SKM-1 (cell line): Measurements from ENCODE around the gene MEGF10.
"Not testable (repeated sequence)": the region's sequence is repeated elsewhere in the genome, so short reads cannot be mapped to it uniquely, and the experiment has no call there.

Experiments used
- DNase-seq: peaks from one replicate; lab custom pipeline; 2025; ENCODE audit not compliant: unreplicated experiment; lab: John Stamatoyannopoulos, UW

Gene MEGF10

DNA sequence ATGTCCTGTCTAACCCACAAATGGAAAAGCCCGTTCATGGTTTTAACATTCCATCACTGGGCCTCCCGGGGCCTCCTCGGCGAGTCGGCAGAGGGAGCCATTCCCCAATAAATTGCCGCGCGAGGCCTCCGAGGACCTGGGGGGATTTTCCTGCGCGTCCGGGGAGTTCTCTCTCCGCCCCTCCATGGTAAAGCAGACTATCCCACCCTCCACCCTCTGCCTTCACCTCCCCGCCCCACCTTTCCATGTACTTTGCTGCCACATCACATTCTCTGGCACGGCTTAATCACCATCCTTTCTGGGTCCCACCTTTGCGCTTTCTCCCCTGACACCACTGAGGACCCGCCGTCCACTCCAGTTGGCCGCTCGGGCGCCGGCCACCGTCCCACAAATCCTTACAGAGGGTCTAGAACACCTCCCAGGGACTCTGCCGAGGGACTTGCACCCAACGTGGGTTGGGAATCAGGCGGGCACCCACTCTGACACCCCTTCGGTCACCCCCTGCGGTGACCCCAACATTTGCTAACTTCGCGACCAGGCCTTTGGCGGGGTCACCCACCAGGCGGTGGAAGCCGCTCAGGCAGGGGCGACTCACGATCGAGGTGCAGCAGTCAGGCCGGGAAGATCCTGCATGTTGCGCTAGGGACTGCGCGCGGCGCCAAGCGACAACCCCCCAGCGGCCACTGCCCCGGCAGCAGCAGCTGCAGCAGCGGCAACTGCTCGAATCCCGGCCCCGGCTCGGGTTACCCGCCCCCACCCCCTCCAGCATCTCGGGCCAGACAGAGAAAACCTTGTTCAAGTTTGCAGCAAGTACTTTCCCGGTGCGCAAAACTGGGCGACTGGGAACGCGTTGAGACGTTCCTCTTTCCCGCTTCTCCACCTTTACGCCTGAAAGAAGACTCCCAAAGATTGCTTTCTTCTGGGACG, at the start of gene MEGF10:
MEGF10 (plus strand) TSS at position 778 of the 927 bp plus-strand sequence. CDS start 40,513 bp downstream, outside the sequence.
- peak; percentile 16 for DNase-seq

DNA sequence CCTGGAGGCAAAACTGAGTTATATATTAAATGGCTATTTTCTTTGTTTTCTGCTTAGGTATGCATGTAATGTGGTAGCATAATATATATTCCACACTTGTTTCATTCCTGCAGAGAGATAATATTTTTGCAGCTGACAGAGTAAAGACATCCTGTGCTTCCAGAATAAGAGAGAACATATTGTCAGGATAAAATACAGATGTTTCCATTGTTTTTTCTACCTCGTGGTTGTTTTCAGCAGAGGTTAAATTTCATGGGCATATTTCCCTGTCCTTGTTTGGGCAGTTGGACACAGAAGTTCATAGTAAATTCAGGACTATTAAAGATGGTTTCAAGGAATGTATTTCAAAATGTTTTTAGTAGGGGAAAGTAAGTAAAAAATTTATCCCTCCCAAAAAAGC, 47.6 kb upstream of the MEGF10 start:
- no peak for DNase-seq

DNA sequence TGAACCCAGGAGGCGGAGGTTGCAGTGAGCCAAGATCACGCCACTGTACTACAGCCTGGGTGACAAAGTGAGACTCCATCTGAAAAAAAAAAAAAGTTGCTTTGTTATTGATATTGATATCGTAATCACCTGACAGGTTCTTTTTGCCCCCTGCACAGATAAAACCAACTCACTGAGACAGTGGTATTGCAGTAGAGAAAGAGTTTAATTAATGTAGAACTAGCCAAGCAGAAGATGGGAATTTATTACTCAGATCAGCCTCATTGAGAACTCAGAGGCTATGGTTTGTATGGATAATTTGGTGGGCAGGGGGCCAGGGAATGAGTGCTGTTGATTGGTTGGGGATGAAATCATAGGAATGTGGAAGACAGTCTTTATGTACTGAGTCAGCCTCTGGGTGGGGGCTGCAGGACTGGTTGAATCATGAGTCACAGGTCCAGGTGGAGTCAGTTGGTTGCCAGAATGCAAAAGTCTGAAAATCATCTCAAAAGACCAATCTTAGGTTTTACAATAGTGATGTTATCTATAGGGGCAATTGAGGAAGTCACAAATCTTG, 35.8 kb upstream of the MEGF10 start:
- no peak for DNase-seq

DNA sequence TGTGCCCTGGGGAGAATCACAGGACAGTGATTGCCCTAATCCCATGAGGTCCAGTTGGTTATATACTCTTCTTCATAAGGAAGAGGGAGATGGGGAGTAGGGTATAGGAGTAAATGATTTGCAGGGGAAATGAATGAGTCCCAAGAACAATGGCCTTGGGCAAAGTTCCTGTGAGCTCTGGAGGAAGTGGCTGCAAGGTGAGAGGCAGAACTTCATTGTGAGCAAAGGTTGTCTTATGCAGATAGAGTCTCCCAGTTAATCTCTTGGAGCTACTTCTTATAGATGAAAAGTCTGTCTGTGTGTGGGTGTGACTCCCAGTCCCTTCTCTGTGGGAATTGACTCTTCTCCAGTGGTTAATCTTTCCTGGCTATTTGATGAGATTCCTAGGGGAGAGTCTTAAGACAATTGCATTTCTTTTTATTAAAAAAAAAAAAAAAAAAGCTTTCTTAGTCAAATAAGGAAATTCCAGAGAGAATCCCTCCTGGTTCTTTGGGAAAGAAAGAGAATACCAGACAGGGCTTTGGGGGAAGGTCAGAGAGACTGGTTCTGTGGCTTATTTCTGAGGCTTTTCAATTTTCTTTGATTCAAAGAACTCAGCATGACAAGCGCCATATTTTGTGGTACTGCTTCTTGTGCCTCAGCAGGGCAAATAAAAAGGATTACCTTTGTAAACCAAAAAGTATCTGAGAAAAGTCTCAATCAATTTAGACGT, 33.6 kb upstream of the MEGF10 start:
- DNase-seq: no peak

DNA sequence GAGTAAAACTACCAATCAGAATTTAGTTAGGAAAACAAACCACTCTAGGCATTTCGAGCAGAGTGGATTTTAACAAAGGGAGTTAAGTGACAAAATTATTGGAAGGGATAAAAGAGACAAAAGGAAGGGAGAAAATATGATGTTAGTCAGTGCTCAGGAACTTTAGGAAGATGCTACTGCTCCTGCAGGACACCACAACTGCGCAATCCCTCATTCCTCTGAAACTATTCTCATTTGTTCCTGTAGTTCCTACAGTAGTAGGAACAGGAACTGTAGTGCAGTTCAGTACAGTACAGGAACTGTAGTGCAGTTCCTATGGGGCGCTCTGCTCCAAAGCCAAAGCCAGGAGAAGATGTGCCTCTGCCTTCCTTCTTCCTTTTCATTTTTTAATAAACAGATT, 29.9 kb upstream of the MEGF10 start:
- no peak for DNase-seq

DNA sequence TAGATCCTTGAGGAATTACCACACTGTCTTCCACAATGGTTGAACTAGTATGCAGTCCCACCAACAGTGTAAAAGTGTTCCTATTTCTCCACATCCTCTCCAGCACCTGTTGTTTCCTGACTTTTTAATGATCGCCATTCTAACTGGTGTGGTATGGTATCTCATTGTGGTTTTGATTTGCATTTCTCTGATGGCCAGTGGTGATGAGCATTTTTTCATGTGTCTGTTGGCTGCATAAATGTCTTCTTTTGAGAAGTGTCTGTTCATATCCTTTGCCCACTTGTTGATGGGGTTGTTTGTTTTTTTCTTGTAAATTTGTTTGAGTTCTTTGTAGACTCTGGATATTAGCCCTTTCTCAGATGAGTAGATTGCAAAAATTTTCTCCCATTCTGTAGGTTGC, 25.1 kb upstream of the MEGF10 start:
- not testable (repeated sequence) for DNase-seq

DNA sequence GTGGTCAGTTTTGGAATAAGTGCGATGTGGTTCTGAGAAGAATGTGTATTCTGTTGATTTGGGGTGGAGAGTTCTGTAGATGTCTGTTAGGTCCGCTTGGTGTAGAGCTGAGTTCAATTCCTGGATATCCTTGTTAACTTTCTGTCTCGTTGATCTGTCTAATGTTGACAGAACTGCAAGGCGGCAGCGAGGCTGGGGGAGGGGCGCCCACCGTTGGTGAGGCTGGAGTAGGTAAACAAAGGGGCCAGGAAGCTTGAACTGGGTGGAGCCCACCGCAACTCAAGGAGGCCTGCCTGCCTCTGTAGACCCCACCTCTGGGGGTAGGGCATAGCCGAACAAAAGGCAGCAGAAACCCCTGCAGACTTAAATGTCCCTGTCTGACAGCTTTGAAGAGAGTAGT, 22.3 kb upstream of the MEGF10 start:
- not testable (repeated sequence) for DNase-seq

DNA sequence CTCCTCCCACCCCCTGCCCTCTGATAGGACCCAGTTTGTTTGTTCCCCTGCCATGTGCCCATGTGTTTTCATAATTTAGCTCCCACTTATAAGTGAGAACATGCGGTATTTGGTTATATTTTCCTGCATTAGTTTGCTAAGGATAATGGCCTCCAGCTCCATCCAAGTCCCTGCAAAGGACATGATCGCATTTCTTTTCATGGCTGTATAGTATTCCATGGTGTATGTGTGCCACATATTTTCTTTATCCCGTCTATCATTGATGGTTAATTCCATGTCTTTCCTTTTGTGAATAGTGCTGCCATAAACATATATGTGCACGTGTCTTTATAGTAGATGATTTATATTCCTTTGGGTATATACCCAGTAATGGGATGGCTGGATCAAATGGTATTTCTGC, 19.9 kb upstream of the MEGF10 start:
- not testable (repeated sequence) for DNase-seq

DNA sequence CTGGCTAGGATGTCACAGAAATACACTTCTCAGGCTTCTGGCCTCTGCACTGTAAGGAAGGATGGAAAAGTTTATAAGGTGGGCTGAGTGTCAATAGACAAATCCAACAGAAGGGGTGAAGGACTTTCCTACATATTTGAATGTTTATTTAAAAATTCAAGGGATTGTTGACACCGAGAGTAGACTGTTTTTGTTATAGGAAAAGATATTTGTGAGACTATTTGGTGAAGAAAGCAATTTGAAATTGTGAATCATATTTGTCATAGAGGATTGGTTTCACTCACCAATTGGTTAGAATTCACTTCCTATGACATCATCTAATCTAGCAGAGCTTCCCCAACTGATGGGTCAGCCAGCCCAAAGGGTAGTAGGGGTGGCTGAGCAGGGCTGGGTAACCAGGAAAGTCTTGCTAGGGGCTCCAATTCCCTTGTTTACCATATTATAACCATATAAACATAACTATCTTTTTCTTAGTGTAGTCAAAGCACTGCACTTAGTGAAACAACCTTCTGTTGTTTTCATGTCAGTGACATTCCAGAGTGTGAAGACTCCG, 14.9 kb upstream of the MEGF10 start:
- DNase-seq: no peak

DNA sequence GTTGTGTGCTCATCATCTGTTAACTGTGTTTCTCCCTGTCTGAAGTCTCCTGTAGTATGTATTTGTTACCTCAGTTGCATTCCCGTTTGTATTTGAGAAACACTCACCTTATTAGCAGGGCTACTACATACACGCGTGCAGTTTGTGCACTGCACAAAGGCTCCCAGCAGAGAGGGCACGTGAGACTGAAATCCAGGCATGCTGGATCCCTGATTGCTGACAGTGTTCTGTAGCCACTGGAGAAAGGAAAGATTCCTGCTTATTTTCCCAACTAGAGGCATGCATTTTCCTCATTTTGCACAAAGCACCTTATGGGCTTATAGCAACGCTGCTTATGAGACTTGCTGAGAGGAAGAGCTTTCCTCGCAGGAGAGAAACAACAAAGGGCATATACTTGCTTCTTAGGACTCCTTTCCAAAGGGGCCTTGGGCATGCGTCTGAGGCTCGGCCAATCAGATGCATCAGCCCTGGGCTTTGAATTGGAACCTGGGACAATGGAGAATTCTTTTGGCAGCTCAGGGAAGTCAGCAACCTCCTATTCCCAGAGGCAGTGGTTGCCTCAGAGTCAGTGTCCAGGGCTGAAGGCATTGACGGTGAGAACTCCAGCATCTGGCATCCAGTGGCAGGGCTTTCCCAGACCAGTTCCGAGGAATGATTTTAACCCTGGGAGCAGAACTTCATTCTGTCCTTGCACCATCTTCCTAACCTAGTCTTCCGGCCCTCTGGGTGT, 9.9 kb upstream of the MEGF10 start:
- DNase-seq: no peak

DNA sequence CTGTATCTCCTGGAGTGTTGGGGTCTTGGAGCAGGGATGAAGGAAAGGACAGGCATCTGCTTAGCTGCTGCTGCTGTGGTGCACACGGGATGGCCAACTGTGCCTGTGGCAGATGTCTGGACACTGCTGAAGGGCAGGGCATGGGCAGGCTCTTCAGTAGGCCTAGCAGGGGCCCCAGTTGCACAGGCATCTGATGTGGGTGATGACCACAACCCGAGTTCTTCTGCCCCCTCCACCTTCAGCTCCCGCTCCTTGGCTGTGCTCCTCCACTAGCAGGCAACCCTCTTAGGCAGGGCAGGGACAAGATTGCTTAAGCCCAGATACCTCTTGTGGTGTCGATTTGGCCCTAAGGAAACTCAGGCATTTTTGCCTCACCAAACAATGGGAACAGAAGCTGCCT, 9.0 kb upstream of the MEGF10 start:
- DNase-seq: no peak

DNA sequence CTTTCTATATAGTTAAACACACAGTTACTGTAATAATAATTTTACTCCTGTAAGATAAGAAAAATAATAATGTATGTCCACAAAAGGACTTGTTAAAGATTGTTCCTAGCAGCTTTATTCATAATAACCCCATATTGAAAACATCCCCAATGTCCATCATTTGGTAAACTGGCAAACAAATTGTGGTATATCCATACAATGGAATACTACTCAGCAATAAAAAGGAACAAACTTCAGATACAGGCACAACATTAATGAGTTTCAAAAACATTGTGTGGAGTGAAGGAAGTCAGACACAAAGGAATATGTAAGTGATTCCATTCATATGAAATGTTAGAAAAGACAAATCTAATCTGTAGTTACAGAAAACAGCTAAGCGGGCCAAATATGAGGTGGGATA, 1.9 kb upstream of the MEGF10 start:
- no peak for DNase-seq

DNA sequence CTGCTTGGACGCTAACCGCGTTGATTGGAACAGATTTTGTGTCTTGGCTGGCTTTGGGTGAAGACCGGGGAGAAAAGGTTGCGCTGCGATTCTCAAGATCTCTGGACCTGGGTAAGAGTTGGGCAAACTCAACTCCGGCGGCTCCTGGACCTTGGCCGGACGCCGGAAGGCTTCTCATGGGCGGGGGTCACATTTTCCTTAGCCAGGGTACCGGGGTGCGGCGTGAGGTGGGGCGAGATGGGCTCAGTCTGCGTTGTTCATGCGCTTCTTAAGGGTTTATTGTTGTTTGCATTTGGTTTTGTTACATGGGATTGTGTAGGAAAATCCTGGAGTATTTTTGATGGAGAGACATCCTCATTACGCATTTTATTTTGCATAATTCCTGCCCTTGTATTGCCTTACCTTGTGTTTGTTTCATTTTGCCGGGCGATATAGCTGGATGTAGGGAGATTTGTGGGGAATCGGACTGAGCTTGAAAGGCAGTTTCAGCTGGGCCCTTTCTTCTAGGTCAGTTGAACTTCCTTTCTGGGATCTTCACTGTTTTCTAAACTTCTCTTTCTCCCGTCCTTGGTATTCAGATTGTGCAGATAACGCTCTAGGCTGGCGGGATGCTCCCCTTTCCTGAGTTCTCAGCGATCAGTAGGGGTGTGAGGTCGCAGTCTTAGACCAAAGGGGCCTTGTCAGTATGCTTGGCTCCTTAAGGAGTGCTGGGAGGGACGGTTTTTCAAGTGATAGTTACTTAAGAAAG, 524 bp downstream of the MEGF10 start:
- no peak for DNase-seq

DNA sequence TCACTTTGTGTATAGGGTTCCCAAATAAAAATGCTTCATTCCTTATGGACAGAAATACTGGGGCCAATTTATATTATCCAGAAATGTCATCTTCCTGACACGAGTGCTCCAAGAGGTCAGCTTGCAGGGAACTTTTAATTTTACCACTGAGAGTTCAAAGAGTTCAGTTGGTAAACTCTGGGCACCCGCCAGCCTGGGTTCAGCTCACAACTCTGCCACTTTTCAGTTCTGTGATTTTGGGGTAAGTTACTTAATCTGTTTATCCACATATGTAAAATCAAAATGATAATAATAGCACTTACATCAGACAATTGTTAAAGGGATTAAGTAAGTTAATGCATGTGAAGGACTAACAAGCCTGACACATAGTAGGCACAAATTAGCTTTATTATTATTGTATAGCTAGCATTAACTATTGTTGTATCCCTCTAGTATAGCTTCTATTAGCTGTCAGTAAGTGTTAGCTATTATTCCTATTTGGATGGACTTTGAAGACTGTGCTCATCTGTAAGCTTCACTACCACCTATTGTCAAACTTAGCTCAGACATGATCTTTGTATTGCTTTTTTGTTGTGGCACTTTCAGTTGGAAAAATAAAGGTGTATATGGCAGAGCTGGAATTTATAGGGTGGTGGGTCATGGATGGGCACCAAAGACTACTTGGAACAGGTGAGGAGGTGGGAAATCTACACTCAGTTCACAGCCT, 1.6 kb downstream of the MEGF10 start:
- DNase-seq: no peak

DNA sequence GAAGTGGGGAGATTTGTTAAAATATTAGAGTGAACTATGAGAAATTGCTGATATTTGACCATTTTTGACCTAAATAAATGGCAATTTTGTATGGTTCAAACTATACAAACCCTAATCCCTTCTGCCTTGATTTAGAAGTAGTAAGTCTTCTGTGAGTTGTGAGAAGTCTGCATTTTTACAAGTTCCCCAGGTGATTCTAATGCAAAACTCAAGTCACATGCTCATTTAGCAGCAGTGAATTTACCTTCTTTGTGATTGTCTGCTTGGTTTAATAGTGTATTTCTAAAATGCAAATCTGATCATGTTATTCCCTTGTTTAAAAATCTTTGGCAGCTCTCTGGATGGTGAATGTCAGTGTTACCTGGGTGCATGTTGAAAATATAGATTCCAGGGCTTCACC, 2.8 kb downstream of the MEGF10 start:
- DNase-seq: no peak

DNA sequence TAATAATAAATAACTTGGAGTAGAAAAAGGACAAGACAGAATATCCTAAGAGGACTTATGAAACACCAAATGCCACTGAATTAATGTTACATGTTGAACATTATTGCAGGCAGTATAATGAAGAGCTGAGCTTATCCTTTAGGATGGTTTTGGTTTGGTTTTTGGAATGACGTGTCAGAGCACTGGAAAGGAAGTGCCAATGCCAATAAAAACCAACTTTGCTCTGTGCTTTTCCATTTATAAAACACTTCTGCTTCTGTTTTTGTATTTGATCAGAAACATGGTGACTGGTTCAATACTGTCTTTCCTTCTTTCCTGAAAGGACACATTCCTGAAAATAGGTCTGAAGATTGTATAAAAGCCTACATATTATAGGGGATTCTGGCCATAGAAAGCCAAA, 4.2 kb downstream of the MEGF10 start:
- no peak for DNase-seq

DNA sequence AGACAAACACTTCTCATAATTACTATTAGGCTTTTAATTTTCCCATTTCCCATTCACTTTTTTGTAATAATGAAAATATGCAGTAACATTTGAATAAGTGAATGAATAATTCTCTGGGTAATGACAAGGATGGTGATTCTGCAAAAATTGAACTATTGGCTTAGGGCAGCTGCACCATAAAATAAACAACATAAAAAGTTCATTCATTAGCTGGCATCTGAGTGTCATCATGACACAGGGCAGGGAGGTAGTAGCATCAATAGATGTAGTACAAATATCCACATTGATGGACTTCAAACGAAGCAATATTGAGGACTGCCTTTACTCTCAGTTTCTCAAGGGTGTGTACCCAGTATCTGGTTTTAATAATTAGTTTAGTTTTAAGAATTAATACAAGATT, 4.9 kb downstream of the MEGF10 start:
- DNase-seq: no peak

DNA sequence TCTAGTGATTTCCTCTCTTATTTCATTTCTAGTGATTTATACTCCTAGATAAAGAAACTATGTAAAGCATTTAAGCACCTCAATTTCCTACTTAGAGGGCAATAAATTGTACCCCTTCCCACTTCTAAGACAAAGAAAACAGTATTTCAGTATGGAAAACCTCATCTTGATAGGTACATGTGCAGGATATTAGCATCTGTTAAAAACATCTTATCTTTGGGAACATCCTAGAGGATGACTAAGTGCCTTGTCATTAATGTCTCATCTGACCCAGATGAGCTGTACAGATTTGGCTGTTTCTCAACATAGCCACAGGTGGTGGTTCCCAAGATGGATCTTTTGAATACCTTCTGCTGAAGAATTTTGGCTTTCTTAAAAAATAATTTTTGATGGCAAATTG, 5.7 kb downstream of the MEGF10 start:
- no peak for DNase-seq

DNA sequence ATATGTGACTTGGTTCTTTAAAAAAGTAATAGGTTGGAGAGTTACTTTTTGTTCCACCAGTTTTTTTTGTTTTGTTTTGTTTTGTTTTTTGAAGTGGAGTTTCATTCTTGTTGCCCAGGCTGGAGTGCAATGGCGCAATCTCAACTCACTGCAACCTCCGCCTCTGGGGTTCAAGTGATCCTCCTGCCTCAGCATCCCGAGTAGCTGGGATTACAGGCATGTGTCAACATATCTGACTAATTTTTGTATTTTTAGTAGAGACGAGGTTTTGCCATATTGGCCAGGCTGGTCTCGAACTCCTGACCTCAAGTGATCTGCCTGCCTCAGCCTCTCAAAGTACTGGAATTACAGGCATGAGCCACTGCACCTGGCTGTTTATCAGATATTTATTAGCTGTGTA, 6.3 kb downstream of the MEGF10 start:
- not testable (repeated sequence) for DNase-seq
